Activated CD8-positive, alpha-beta memory T cell treated with anti-CD3 and anti-CD28 coated beads, Interleukin-2, amount 10 ng/mL, durations not matched to agents 7 days and 5 days (primary cell): ENCODE data around the gene ANO10. TPM values are rescaled to one million over a fixed set of nuclear protein-coding genes. Genes with fewer than 3 reads are reported as not detected.
"Not testable (repeated sequence)": the region's sequence is repeated elsewhere in the genome, so short reads cannot be mapped to it uniquely, and the experiment has no call there.

Source experiments
- ATAC-seq: fragments of 150-1000 bp; cut with Tn5 transposase; one replicate; pipeline ENCODE4 v1.10.0; 2021; ENCODE audit warnings: moderate library complexity
- CTCF ChIA-PET: fragments of 350-600 bp; sonication (Branson Sonifier 250); formaldehyde crosslinking; loops from one replicate; lab custom pipeline; 2021; ENCODE audit warnings: antibody characterized with exemption; lab: Charles Lee
- DNase-seq: peaks from one replicate; pipeline ENCODE4 v3.0.0-alpha.2; 2020
- H3K27ac Mint-ChIP-seq: one replicate; pipeline ENCODE4 v1.8.0; 2021; ENCODE audit warnings: mild to moderate bottlenecking, mixed read lengths
- H3K27me3 Mint-ChIP-seq: one replicate; pipeline ENCODE4 v1.8.0; 2021; ENCODE audit warnings: mixed read lengths
- H3K36me3 Mint-ChIP-seq: one replicate; pipeline ENCODE4 v1.8.0; 2021; ENCODE audit warnings: mild to moderate bottlenecking, mixed read lengths
- H3K4me1 Mint-ChIP-seq: one replicate; pipeline ENCODE4 v1.8.0; 2021; ENCODE audit warnings: mixed read lengths
- H3K4me3 Mint-ChIP-seq: one replicate; pipeline ENCODE4 v1.8.0; 2021; ENCODE audit warnings: mild to moderate bottlenecking, moderate library complexity, mixed read lengths
- H3K9me3 Mint-ChIP-seq: one replicate; pipeline ENCODE4 v1.8.0; 2022; ENCODE audit warnings: low read depth, mixed read lengths
- total RNA-seq, 2 experiments: library from RNA; stranded (reverse); gene quantifications; one replicate each; pipeline ENCODE4 v1.2.3, GENCODE V29; 2021

The ANO10 gene
- total RNA-seq, 2 experiments from 2014 or later = 10.7 to 13.1 TPM

DNA sequence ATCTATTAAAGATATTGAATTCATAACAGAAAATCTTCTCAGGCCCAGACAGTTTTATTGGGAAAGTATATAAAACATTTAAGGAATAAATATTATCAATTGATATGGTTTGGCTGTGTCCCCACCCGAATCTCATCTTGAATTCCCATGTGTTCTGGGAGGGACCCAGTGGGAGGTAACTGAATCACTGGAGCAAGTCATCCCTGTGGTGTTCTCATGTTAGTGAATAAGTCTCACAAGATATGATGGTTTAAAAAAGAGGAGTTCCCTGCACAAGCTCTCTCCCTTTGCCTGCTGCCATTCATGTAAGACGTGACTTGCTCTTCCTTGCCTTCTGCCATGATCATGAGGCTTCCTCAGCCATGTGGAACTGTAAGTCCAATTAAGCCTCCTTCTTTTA, 160.5 kb downstream of the ANO10 start:
- peaks cover 15% of the 10 kb centered on the region for H3K36me3 Mint-ChIP-seq
- no peak overlapping the region for H3K4me3 Mint-ChIP-seq
- no peaks in the 10 kb centered on the region for H3K27me3 Mint-ChIP-seq
- ATAC-seq = no peak
- H3K9me3 Mint-ChIP-seq = peaks cover 5% of the 10 kb centered on the region
- CTCF ChIA-PET = no interaction called here
- no peaks in the 10 kb centered on the region for H3K4me1 Mint-ChIP-seq
- H3K27ac Mint-ChIP-seq = no peak overlapping the region
- DNase-seq = no peak

DNA sequence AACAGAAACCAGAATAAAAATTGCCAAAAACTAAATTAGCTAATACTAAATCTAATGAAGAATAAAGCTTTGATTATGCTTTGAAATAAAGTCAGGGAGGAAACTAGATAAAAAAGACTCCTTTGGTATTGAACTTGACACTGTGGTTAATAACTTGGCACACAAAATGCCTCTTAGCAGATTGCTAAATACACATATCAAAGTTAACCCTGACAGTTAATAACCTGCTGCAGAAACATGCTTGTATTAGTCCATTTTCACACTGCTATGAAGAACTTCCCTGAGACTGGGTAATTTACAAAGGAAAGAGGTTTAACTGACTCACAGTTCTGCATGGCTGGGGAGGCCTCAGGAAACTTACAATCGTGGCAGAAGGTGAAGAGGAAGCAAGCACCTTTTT, 164.8 kb downstream of the ANO10 start:
- H3K36me3 Mint-ChIP-seq, H3K27ac Mint-ChIP-seq, ATAC-seq, H3K27me3 Mint-ChIP-seq, H3K9me3 Mint-ChIP-seq, H3K4me3 Mint-ChIP-seq, DNase-seq, CTCF ChIA-PET, H3K4me1 Mint-ChIP-seq: not testable (repeated sequence)

DNA sequence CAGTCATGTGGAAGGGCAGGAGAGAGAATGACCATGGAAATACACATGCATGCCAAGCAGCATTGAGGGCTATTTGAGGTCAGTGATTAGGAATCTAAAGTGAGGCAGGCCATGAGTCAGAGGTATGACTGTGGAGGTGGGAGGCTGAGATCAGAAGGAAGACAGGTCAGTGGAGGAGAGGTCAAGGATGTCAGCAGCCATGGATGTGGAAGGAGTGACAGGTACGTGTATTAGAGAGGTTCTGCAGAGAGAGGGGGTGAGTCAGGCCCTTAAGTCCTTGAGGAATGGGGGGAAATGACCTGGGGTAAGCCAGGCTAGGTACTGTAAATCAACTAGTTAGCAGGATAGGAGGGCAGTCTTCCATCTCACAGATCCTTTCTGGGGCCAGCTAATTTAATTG, 166.6 kb downstream of the ANO10 start:
- H3K27me3 Mint-ChIP-seq = no peaks in the 10 kb centered on the region
- ATAC-seq = no peak
- no peaks in the 10 kb centered on the region for H3K4me1 Mint-ChIP-seq
- CTCF ChIA-PET = no interaction called here
- no peak for DNase-seq
- H3K4me3 Mint-ChIP-seq = no peak overlapping the region
- no peak overlapping the region for H3K27ac Mint-ChIP-seq
- H3K9me3 Mint-ChIP-seq = no peaks in the 10 kb centered on the region
- H3K36me3 Mint-ChIP-seq = peaks cover 1% of the 10 kb centered on the region

DNA sequence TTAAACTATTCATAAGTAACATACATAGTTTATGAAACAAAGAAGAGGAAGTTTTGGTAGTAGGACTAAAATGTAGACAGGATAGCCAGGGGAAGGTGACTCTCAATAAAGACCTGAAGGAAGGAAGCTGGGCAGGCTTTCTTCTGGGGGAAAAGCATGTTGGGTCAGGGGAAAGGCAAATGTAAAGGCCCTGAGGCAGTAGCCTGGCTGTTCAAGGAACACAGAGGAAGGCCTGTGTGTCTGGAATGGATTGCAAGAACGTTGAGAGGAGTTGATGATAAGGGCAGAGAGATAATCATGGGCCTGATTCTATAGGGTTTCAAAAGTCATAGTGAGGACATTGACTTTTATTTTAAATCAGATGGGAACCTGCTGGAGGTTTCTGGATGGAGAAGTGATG, 167.8 kb downstream of the ANO10 start:
- Mint-ChIP-seq H3K27ac (no peak overlapping the region), H3K27me3 (no peaks in the 10 kb centered on the region), H3K4me3 (no peak overlapping the region), H3K9me3 (no peaks in the 10 kb centered on the region), H3K36me3 (peaks cover 1% of the 10 kb centered on the region), H3K4me1 (no peaks in the 10 kb centered on the region)
- ATAC-seq (no peak), DNase-seq (no peak)
- CTCF ChIA-PET = no interaction called here

DNA sequence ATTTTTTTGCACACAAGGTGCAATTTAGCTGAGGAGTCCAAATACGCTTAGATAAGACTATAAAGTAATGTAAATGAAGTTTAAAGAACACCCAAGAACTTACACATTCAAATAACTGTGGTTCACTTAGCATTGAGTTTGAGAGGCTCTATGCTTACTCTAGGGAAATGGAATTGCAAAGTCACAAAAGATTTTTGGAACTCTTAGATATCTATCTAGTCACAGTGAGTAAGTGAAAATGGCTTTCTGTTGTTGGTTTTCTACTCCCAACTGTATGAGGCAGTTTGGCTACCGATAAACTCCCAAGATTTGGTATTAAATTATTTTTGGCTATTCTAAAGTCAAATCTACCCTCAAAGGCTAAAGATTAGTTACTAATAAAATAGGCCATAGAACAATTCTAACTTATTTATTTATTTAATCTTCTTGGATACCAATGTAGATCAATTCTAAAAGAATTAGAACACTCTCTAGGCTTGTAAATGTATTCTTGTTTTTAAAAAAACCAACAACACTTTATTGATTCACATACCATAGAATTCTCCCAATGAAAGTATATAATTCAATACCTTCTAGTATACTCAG, 170.0 kb downstream of the ANO10 start:
- CTCF ChIA-PET = no interaction called here

DNA sequence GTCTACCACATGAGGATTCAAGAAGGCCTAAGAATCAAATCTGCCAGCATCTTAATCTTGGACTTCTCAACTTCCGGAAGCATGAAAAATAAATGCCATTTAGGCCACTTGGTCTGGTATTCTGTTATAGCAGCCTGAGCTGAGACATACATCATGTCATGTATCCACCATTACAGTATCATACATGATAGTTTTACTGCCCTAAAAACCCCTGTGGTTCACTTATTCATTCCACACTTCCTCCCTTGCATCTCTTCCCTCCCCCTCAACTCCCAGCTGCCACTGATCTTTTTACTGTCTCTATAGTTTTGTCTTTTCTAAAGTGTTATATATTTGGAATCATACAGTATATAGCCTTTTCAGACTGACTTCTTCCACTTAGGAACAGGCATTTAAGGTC, 173.7 kb downstream of the ANO10 start:
- no peaks in the 10 kb centered on the region for H3K9me3 Mint-ChIP-seq
- CTCF ChIA-PET = no interaction called here
- no peaks in the 10 kb centered on the region for H3K27me3 Mint-ChIP-seq
- peak overlapping the region; percentile 1 for H3K27ac Mint-ChIP-seq
- no peaks in the 10 kb centered on the region for H3K36me3 Mint-ChIP-seq
- peaks cover 9% of the 10 kb centered on the region for H3K4me1 Mint-ChIP-seq
- DNase-seq (no peak), ATAC-seq (peak; percentile 49)
- H3K4me3 Mint-ChIP-seq = no peak overlapping the region

More for the DNA sequence above, 170.0 kb downstream of the ANO10 start:
- ATAC-seq = no peak
- Mint-ChIP-seq H3K27me3 (no peaks in the 10 kb centered on the region), H3K36me3 (no peaks in the 10 kb centered on the region), H3K27ac (no peak overlapping the region), H3K4me3 (no peak overlapping the region), H3K4me1 (peaks cover 9% of the 10 kb centered on the region), H3K9me3 (no peaks in the 10 kb centered on the region)
- DNase-seq = no peak

- DNase-seq (no peak), ATAC-seq (no peak)
- Mint-ChIP-seq H3K4me1 (peaks cover 9% of the 10 kb centered on the region), H3K36me3 (no peaks in the 10 kb centered on the region), H3K9me3 (no peaks in the 10 kb centered on the region), H3K4me3 (no peak overlapping the region), H3K27me3 (no peaks in the 10 kb centered on the region), H3K27ac (no peak overlapping the region)
- CTCF ChIA-PET = no interaction called here
Observed at GRCh38 chr3:43445820-43446219, 176.0 kb downstream of the ANO10 start.

DNA sequence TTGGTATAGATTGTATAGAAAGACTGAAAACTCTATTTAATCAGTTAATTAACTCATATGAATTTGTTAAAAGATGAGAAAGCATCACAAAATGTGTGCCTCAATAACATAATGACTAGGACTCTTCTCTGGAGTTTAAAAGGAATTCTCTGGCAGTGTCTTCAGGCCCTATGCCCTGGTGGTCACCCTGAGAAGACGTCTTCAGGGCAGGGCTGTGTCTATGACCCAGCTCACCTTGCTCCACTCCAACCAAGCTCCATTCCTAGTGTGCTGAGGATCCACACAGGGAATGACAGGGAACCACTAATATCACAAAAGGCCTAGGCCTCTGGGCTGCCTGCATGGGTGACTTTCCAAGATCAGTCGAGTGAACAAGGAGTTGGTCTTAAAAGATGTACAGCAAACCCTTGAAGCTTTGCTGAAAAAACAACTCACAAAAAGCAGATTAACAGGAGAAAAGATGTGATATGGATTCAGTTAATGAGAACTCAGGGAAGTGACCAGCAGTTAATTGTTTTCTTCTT, 178.9 kb downstream of the ANO10 start:
- CTCF ChIA-PET = interaction anchor here (0.8 kb wide), 1 partner anchor 11 kb away, joined by 3 read pairs; no protein-coding TSS in a partner anchor
- Mint-ChIP-seq H3K4me3 (no peak overlapping the region), H3K27ac (no peak overlapping the region), H3K27me3 (no peaks in the 10 kb centered on the region), H3K9me3 (peaks cover 3% of the 10 kb centered on the region), H3K36me3 (peaks cover 10% of the 10 kb centered on the region), H3K4me1 (peaks cover 7% of the 10 kb centered on the region)
- DNase-seq = no peak
- no peak for ATAC-seq

GRCh38 chr3:43436507-43437140, 185.2 kb downstream of the ANO10 start:
- H3K36me3 Mint-ChIP-seq = peaks cover 12% of the 10 kb centered on the region
- no peak overlapping the region for H3K27ac Mint-ChIP-seq
- peaks cover 4% of the 10 kb centered on the region for H3K4me1 Mint-ChIP-seq
- peaks cover 3% of the 10 kb centered on the region for H3K9me3 Mint-ChIP-seq
- H3K27me3 Mint-ChIP-seq = no peaks in the 10 kb centered on the region
- ATAC-seq = no peak
- no peak for DNase-seq
- H3K4me3 Mint-ChIP-seq = no peak overlapping the region
- CTCF ChIA-PET = no interaction called here

- ATAC-seq (no peak), DNase-seq (no peak)
- Mint-ChIP-seq H3K27me3 (no peaks in the 10 kb centered on the region), H3K9me3 (peaks cover 3% of the 10 kb centered on the region), H3K4me3 (no peak overlapping the region), H3K36me3 (peaks cover 12% of the 10 kb centered on the region), H3K27ac (no peak overlapping the region), H3K4me1 (peaks cover 4% of the 10 kb centered on the region)
- CTCF ChIA-PET = no interaction called here
Observed at GRCh38 chr3:43435706-43436105, 186.1 kb downstream of the ANO10 start.

- Mint-ChIP-seq H3K27ac (no peak overlapping the region), H3K9me3 (no peaks in the 10 kb centered on the region), H3K27me3 (no peaks in the 10 kb centered on the region), H3K4me1 (no peaks in the 10 kb centered on the region), H3K36me3 (peaks cover 8% of the 10 kb centered on the region), H3K4me3 (no peak overlapping the region)
- CTCF ChIA-PET = no interaction called here
- no peak for DNase-seq
- ATAC-seq = no peak
Observed at GRCh38 chr3:43434431-43434830, 187.4 kb downstream of the ANO10 start.

DNA sequence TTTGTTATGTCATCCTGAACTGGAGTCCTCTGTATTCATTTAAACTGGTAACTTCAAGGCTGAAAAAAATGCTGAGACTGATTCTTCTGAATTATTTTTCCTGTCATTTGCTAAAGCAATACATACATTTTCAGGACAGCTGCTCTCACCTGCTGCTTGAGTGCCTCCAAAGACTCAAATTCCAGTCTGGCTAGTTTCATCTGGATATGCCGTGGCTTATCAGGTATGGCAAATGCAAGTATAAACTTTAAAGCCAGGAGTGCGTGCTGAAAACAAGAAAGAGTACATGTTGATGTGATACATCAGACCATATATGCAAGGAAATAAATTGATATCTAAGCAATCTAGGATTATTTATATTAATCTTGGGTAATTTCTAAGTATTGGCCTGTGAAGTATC, 189.3 kb downstream of the ANO10 start:
- DNase-seq (no peak), ATAC-seq (no peak)
- Mint-ChIP-seq H3K36me3 (no peaks in the 10 kb centered on the region), H3K4me1 (no peaks in the 10 kb centered on the region), H3K27ac (no peak overlapping the region), H3K4me3 (no peak overlapping the region), H3K27me3 (no peaks in the 10 kb centered on the region), H3K9me3 (no peaks in the 10 kb centered on the region)
- CTCF ChIA-PET = interaction anchor here (0.9 kb wide), 1 partner anchor 11 kb away, joined by 3 read pairs; no protein-coding TSS in a partner anchor

- peaks cover 2% of the 10 kb centered on the region for H3K9me3 Mint-ChIP-seq
- H3K27me3 Mint-ChIP-seq = no peaks in the 10 kb centered on the region
- peaks cover 7% of the 10 kb centered on the region for H3K36me3 Mint-ChIP-seq
- CTCF ChIA-PET = no interaction called here
- H3K27ac Mint-ChIP-seq = no peak overlapping the region
- DNase-seq (no peak), ATAC-seq (no peak)
- H3K4me3 Mint-ChIP-seq = no peak overlapping the region
- no peaks in the 10 kb centered on the region for H3K4me1 Mint-ChIP-seq
Observed at GRCh38 chr3:43426388-43426787, 195.4 kb downstream of the ANO10 start.

DNA sequence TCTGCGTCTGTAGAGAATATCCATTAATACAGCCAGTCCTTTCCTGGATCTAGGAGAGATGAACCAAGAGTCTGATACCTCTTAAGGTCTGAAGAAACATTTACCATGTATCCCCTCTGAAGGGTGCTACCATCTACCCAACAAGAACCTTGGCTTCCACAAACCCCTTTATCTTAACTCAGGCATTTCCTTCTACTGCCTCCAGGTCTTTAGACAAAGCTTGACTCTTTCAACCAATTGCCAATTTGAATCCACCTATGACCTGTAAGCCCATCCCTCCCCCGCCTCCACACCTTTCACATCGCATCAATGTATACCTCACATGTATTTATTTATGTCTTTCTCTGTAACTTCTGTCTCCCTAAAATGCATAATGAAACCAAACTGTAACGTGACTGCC, 196.0 kb downstream of the ANO10 start:
- Mint-ChIP-seq H3K27me3 (no peaks in the 10 kb centered on the region), H3K9me3 (peaks cover 2% of the 10 kb centered on the region), H3K4me3 (no peak overlapping the region), H3K4me1 (no peaks in the 10 kb centered on the region), H3K36me3 (peaks cover 7% of the 10 kb centered on the region), H3K27ac (no peak overlapping the region)
- CTCF ChIA-PET = no interaction called here
- ATAC-seq (no peak), DNase-seq (no peak)
